ENCODE results near the gene CCDC82. TPM values are rescaled to one million over a fixed set of nuclear protein-coding genes. Genes with fewer than 3 reads are reported as not detected.

CCDC82 gene
- total and polyA plus RNA-seq, 2 of the 4 experiments (the other 2 are of a cell fraction), result 4.1 to 9.4 TPM

GRCh38 chr11:96332126-96332771 is 57.5 kb downstream of the CCDC82 start:
- Histone ChIP-seq H3K14ac (replicated peaks; ENCODE audit: low read depth, low read length) (peak overlapping the region; percentile 80), H3K4me2 (ENCODE audit: low read depth, low read length) (peak overlapping the region; percentile 58), H2AK5ac (ENCODE audit: low read depth, low read length) (peak overlapping the region; percentile 13; the same call in 1 of the 2 replicates), H3K9ac (ENCODE audit: low read depth, low read length) (no peak overlapping the region), H4K91ac (ENCODE audit: insufficient read depth, low read depth, low read length) (peak overlapping the region; percentile 49; the same call in 1 of the 2 replicates), H3K4me3 (ENCODE audit: insufficient read depth, low read depth, low read length) (no peak overlapping the region), H3K36me3 (ENCODE audit: control insufficient read depth, insufficient read depth, low read length) (0 out of 2 replicates have a peak, but pooled peaks cover 1% of the 10 kb centered on the region), H2BK5ac (ENCODE audit: low read depth, low read length, poor library complexity, severe bottlenecking) (peak overlapping the region; percentile 66), H3K9me3 (ENCODE audit: control insufficient read depth, insufficient read depth, low read length) (no peaks in the 10 kb centered on the region), H2BK20ac (ENCODE audit: low read depth, low read length) (peak overlapping the region; percentile 42; the same call in 1 of the 2 replicates), H3K23ac (ENCODE audit: low read depth, low read length) (peak overlapping the region; percentile 61), H3K27me3 (ENCODE audit: control insufficient read depth, insufficient read depth, low read length) (no peaks in the 10 kb centered on the region), H3K27ac (ENCODE audit: insufficient read depth, low read length) (peak overlapping the region; percentile 5; the same call in 1 of the 2 replicates), H3K9me1 (ENCODE audit: insufficient read depth, low read length) (peaks cover 22% of the 10 kb centered on the region), H3K4me1 (ENCODE audit: control insufficient read depth, insufficient read depth, low read length) (peaks cover 37% of the 10 kb centered on the region), H2AFZ (replicated peaks; ENCODE audit: low read length, poor library complexity) (no peak overlapping the region), H2BK15ac (ENCODE audit: low read depth, low read length) (peak overlapping the region; percentile 2; the same call in 1 of the 3 replicates), H2AK9ac (replicated peaks; ENCODE audit: low read depth, low read length, poor library complexity) (no peak overlapping the region), H3K56ac (ENCODE audit: extremely low read depth, insufficient read depth, low read length) (no peak overlapping the region), H3K18ac (ENCODE audit: low read depth, low read length) (peak overlapping the region; percentile 40; the same call in 1 of the 2 replicates), H4K20me1 (ENCODE audit: insufficient read depth, low read length) (no peaks in the 10 kb centered on the region; the same call in 1 of the 2 replicates), H4K5ac (ENCODE audit: low read depth, low read length) (peak overlapping the region; percentile 17; the same call in 1 of the 2 replicates), H3K4ac (ENCODE audit: low read depth, low read length) (peak overlapping the region; percentile 62), H2BK120ac (ENCODE audit: low read depth, low read length) (peak overlapping the region; percentile 65), H4K8ac (ENCODE audit: low read depth in 2 of 2, low read length in 2 of 2) (peak overlapping the region in 1 of 2 experiments; percentile 61; a peak in 2 of 4 replicates), H3K79me1 (ENCODE audit: low read depth in 1 of 2, low read length in 2 of 2) (peaks cover 18 to 74% of the 10 kb centered on the region in 2 experiments)
- intact Hi-C loops (cut with micrococcal nuclease) (no loop called here), in situ Hi-C loops (cut with MboI; ENCODE audit: low sequenced_read_pairs) (no loop called here), dilution Hi-C loops (cut with HindIII; ENCODE audit: low sequenced_read_pairs, unreplicated experiment) (no loop called here)
- no CpG with 5 or more reads among the region's 8 CpGs for WGBS, 2 experiments (ENCODE audit: extremely low coverage in 2 of 2, insufficient read length in 1 of 2)
- TF ChIP-seq CHD1 (IDR thresholded peaks at IDR 0.05; ENCODE audit: low read depth, low read length) (no peak), NFE2L2 (IDR thresholded peaks at IDR 0.05; ENCODE audit: low read depth, low read length) (no peak), CEBPB (IDR thresholded peaks at IDR 0.05; ENCODE audit: low read depth, low read length) (peak; percentile 31; the same call in 1 of the 2 replicates), RCOR1 (IDR thresholded peaks at IDR 0.05; ENCODE audit: insufficient replicate concordance, low read length) (no peak), SMC3 (IDR thresholded peaks at IDR 0.05; ENCODE audit: low read depth, low read length) (no peak), BHLHE40 (IDR thresholded peaks at IDR 0.05; ENCODE audit: low read depth, low read length) (no peak)
- TF ChIP-seq, protein P1, sequence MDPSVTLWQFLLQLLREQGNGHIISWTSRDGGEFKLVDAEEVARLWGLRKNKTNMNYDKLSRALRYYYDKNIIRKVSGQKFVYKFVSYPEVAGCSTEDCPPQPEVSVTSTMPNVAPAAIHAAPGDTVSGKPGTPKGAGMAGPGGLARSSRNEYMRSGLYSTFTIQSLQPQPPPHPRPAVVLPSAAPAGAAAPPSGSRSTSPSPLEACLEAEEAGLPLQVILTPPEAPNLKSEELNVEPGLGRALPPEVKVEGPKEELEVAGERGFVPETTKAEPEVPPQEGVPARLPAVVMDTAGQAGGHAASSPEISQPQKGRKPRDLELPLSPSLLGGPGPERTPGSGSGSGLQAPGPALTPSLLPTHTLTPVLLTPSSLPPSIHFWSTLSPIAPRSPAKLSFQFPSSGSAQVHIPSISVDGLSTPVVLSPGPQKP (IDR thresholded peaks at IDR 0.05; ENCODE audit: borderline replicate concordance, low read depth, low read length), result no peak
- DNase-seq (no peak), ATAC-seq (ENCODE audit: low read depth) (peak; percentile 19; the same call in 1 of the 2 replicates)
- POLR2A ChIA-PET (ENCODE audit: unreplicated experiment), result no interaction called here
- BruUV-seq (replicated peaks), result no TSS peak
- CTCF ChIA-PET, result interaction anchor here (0.6 to 2.1 kb wide), 2 partner anchors 11 to 144 kb away, joined by 3 to 9 read pairs; partner anchors contain the start of gene MAML2

Measured in IMR-90 (cell line).